Heart left ventricle (tissue), 16 donors: Measurements from ENCODE around the gene RFX3. TPM values are rescaled to one million over a fixed set of nuclear protein-coding genes. Genes with fewer than 3 reads are reported as not detected.

Source experiments
- ATAC-seq, 4 donors: fragments of 200-7000 bp; cut with Tn5 transposase; one replicate each; pipeline ENCODE4 v1.9.1; 2020 to 2022; ENCODE audit warnings: moderate library complexity in 4 of 4, mild to moderate bottlenecking in 3 of 4, moderate number of reproducible peaks in 1 of 4
- DNase-seq, 5 donors: peaks; one replicate each; pipeline ENCODE4 v3.0.0-alpha.2; 2020
- H3K27ac ChIP-seq, 12 donors: fragments of 200-600 bp; sonication (generic) in 4 of 12; one replicate each; pipeline versions ENCODE4 v1.5.0 to v1.8.0; 2016 to 2022; ENCODE audit warnings: mild to moderate bottlenecking in 2 of 12
- H3K27me3 ChIP-seq, 9 donors: fragments of 200-600 bp; sonication (generic) in 2 of 9; one replicate each; pipeline versions ENCODE4 v1.5.1 to v1.8.0; 2016 to 2022; ENCODE audit warnings: mild to moderate bottlenecking in 3 of 9
- H3K36me3 ChIP-seq, 9 donors: fragments of 200-600 bp; sonication (generic) in 2 of 9; one replicate each; pipeline versions ENCODE4 v1.5.0 to v1.8.0; 2018 to 2022; ENCODE audit warnings: mild to moderate bottlenecking in 2 of 9
- H3K4me1 ChIP-seq, 12 donors: fragments of 200-600 bp; sonication (generic) in 4 of 12; one replicate each; pipeline versions ENCODE4 v1.5.0 to v1.8.0; 2016 to 2022; ENCODE audit warnings: mild to moderate bottlenecking in 3 of 12
- H3K4me3 ChIP-seq, 12 donors: fragments of 200-600 bp; sonication (generic) in 4 of 12; one replicate each; pipeline versions ENCODE4 v1.5.0 to v1.8.0; 2017 to 2022; ENCODE audit warnings: mild to moderate bottlenecking in 9 of 12, moderate library complexity in 4 of 12
- H3K9me3 ChIP-seq, 12 donors: fragments of 200-600 bp; sonication (generic) in 4 of 12; one replicate each; pipeline versions ENCODE4 v1.5.0 to v1.8.0; 2016 to 2022; ENCODE audit warnings: mild to moderate bottlenecking in 1 of 12
- POLR2A ChIP-seq, 2 donors: fragments of 450-650 bp; IDR thresholded peaks; one replicate each; pipeline ENCODE4 v1.6.1; 2017; ENCODE audit warnings: antibody characterized with exemption in 2 of 2, mild to moderate bottlenecking in 2 of 2, moderate library complexity in 2 of 2
- WGBS, 4 donors: extraction: QIAGEN DNeasy Blood & Tissue Kit in 2 of 4; methylation state at CpG; one replicate each; pipeline versions ENCODE4 v1.1.5 to v1.1.7; 2013 to 2018; 5-methylcytosine and 5-hydroxymethylcytosine counted together
- intact Hi-C, 10 donors: fragments of 100-400 bp; cut with DNase I; formaldehyde crosslinking; loops; one replicate each; pipeline versions ENCODE4 v1.11.1 to v1.14.2; 2022
- polyA plus RNA-seq, 2 donors: library from polyadenylated mRNA; stranded (reverse); fragments of 200-250 nt; gene quantifications; one replicate each; pipeline ENCODE4 v1.2.3, GENCODE V29; 2013
- total RNA-seq, 9 donors: library from RNA; depleted of rRNA in 2 of 9; stranded (reverse); fragments of >200 nt in 2 of 9; fragmentation: NEBNext Ultra II Directional in 3 of 9; extraction: Animal tissue kit (Norgen Biotek cat#: 25700) in 3 of 9; gene quantifications; one replicate each; pipeline versions ENCODE4 v1.1.0 to v1.2.4, GENCODE V29; 2016 to 2023
- TF ChIP-seq, protein P1 (sequence below), 12 donors: fragments of 200-600 bp; sonication (generic) in 4 of 12; IDR thresholded peaks; one replicate each; pipeline versions ENCODE4 v1.5.0 to v1.8.0; 2018 to 2022; ENCODE audit warnings: antibody characterized with exemption in 12 of 12, mild to moderate bottlenecking in 5 of 12
- donor health status: ischemic (EF 13 %, LVEDD 7.1; RV severe dilation, severe dysfunction).
- donor health status: healthy with polysubstance abuse.
- donor health status: DM: no; HTN: yes; CAD: no.
- donor health status: DM: no; HTN: no; CAD: no.
- donor health status: ischemic (EF 25% LVEDD 6.9; RV normal size, moderate dysfunction).
- donor health status: ischemic (EF 25% LVEDD 5.7; RV mildly dilated, moderate dysfunction).
- donor health status: healthy.
- donor health status: DM: yes; HTN: yes; CAD: no.
- donor health status: ischemic (EF 35%, LVEDD 5.7; RV mildly dilated, moderate dysfunction).
- donor health status: nonischemic (EF 11% LVEDD 7.7; RV severe dilation, severe dysfunction).
- donor health status: DM: yes; HTN: yes; CAD: no.
- donor health status: PGD.
- donor health status: ischemic (EF 29% LVEDD 5.4; RV normal size, mild dysfunction).
- donor health status: nonischemic (EF 23%, LVEDD 6.1; RV moderate dilation, normal function).

Gene RFX3
- total and polyA plus RNA-seq, 11 donors: 0.80 to 8.3 (median 2.9) TPM

DNA sequence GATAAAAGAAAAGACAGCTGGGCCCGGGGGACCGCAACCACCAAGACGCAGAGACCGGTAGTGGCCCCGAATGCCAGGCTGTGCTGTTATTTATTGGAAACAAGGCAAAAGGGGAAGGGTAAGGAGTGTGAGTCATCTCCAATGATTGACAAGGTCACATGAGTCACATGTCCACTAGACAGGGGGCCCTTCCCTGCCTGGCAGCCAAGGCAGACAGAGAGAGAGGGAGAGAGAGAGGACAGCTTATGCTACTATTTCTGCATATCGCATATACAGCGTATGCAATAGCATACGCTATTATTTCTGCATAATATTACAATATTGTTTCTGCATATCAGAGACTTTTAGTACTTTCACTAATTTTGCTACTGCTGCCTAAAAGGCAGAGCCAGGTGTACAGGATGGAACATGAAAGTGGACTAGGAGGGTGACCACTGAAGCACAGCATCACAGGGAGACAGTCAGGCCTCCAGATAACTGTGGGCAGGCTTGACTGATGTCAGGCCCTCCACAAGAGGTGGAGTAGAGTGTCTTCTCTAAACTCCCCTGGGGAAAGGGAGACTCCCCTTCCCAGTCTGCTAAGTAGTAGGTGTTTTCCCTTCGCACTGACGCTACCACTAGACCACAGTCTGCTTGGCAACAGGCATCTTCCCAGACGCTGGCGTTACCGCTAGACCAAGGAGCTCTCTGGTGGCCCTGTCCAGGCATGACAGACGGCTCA is 50.3 kb downstream of the RFX3 start:
- intact Hi-C loops: loop anchor here in 3 of 10 donors (5.0 to 10.0 kb wide), 3 partner anchors 49 to 879 kb away; partner anchors contain the start of gene RFX3 (in 2 of the 3)
- H3K27ac ChIP-seq: no peak overlapping the region
- no peak overlapping the region for H3K4me3 ChIP-seq
- H3K9me3 ChIP-seq: peaks cover 0 to 18% (median 10%) of the 10 kb centered on the region in 12 donors
- WGBS, 4 donors: 93 to 96% (median 95%) methylated on average over 14 of the region's 14 CpGs
- H3K36me3 ChIP-seq: no peaks in the 10 kb centered on the region
- TF ChIP-seq, protein P1, sequence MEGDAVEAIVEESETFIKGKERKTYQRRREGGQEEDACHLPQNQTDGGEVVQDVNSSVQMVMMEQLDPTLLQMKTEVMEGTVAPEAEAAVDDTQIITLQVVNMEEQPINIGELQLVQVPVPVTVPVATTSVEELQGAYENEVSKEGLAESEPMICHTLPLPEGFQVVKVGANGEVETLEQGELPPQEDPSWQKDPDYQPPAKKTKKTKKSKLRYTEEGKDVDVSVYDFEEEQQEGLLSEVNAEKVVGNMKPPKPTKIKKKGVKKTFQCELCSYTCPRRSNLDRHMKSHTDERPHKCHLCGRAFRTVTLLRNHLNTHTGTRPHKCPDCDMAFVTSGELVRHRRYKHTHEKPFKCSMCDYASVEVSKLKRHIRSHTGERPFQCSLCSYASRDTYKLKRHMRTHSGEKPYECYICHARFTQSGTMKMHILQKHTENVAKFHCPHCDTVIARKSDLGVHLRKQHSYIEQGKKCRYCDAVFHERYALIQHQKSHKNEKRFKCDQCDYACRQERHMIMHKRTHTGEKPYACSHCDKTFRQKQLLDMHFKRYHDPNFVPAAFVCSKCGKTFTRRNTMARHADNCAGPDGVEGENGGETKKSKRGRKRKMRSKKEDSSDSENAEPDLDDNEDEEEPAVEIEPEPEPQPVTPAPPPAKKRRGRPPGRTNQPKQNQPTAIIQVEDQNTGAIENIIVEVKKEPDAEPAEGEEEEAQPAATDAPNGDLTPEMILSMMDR (IDR thresholded peaks at IDR 0.05): no peak
- no peak for TF ChIP-seq POLR2A (IDR thresholded peaks at IDR 0.05)
- H3K27me3 ChIP-seq: no peaks in the 10 kb centered on the region
- DNase-seq (no peak), ATAC-seq (no peak)
- peaks cover 0 to 39% (median 7%) of the 10 kb centered on the region in 12 donors for H3K4me1 ChIP-seq

DNA sequence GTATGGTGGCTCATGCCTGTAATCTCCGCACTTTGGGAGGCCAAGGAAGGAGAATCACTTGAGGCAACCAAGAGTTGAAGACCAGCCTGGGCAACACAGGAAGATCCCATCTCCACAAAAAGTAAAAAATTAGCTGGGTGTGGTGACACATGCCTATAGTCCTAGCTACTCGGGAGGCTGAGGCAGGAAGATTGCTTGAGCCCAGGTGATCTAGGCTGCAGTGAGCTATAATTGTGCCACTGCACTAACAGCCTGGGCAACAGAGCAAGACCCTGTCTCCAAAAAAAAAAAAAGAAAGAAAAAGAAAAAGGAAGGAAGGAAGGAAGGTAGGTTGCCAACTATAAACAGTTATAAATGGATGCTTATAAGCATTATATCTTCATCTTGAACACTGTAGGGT is 51.0 kb downstream of the RFX3 start:
- no peak for TF ChIP-seq POLR2A (IDR thresholded peaks at IDR 0.05)
- TF ChIP-seq, protein P1 (IDR thresholded peaks at IDR 0.05): no peak
- Histone ChIP-seq H3K27me3 (no peaks in the 10 kb centered on the region), H3K36me3 (no peaks in the 10 kb centered on the region), H3K9me3 (peaks cover 0 to 18% (median 10%) of the 10 kb centered on the region in 12 donors), H3K27ac (no peak overlapping the region), H3K4me3 (no peak overlapping the region), H3K4me1 (peaks cover 0 to 37% (median 7%) of the 10 kb centered on the region in 12 donors)
- intact Hi-C loops: loop anchor here in 5 of 10 donors (5.0 to 10.0 kb wide), 4 partner anchors 42 to 880 kb away; partner anchors contain the start of gene RFX3 (in 4 of the 5)
- 94 to 95% (median 94%) methylated on average over 2 of the region's 2 CpGs for WGBS, 4 donors
- ATAC-seq (no peak), DNase-seq (no peak)

DNA sequence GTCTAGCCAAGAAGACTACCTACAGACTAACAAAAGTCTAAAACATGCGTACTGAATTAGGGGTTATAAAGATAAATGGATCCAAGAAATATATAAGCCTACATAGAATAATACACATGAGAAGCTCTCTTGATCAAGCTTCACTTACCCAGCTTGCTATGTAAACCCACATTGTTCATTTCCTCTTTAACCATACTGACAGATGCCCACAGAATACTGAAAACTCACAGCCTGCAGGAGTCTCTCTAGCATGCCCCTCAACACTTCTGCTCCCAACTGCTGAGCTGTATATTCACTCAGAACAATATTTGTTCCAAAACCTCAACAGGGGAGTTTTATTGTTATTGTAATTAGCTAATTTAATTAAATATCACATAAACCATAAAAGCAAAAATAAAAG is 52.4 kb downstream of the RFX3 start:
- H3K9me3 ChIP-seq: peaks cover 0 to 15% (median 10%) of the 10 kb centered on the region in 12 donors
- H3K4me3 ChIP-seq: no peak overlapping the region
- DNase-seq (no peak), ATAC-seq (no peak)
- no peaks in the 10 kb centered on the region for H3K27me3 ChIP-seq
- no peak overlapping the region for H3K27ac ChIP-seq
- no peaks in the 10 kb centered on the region for H3K36me3 ChIP-seq
- TF ChIP-seq POLR2A (IDR thresholded peaks at IDR 0.05): no peak
- TF ChIP-seq, protein P1 (IDR thresholded peaks at IDR 0.05): no peak
- intact Hi-C loops: loop anchor here in 4 of 10 donors (5.0 to 10.0 kb wide), 4 partner anchors 44 to 881 kb away; partner anchors contain the start of gene RFX3 (in 3 of the 4)
- WGBS, 4 donors: 90 to 100% (median 99%) methylated on average over 1 of the region's 1 CpG
- peaks cover 0 to 26% (median 7%) of the 10 kb centered on the region in 12 donors for H3K4me1 ChIP-seq

DNA sequence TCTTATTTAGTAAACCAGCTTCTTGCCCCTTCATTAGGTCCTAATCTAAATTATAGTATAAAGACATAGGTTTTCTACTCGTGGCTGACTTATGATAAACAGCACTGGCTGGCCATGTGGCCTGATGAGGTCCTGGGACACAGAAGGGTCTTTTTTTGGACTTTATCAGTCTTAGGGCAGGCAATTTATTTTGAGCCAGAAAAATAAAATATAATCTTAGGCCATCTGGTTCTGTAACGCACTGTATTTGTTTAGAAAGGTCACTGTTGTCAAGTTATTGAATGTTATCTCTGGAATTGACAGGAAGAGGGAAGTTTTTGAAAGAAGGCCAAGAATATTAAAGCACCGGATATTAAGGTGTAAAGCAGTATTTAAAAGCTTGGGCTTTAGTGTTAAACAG is 53.9 kb downstream of the RFX3 start:
- H3K27me3 ChIP-seq: no peaks in the 10 kb centered on the region
- no peak overlapping the region for H3K4me3 ChIP-seq
- intact Hi-C loops: loop anchor here in 4 of 10 donors (5.0 to 10.0 kb wide), 4 partner anchors 45 to 883 kb away; partner anchors contain the start of gene RFX3 (in 3 of the 4)
- H3K9me3 ChIP-seq: no peaks in the 10 kb centered on the region
- H3K4me1 ChIP-seq: peaks cover 0 to 39% (median 7%) of the 10 kb centered on the region in 12 donors
- peak in 2 of 4 donors; percentile 23 to 68 for ATAC-seq
- peak overlapping the region in 2 of 12 donors; percentile 16 to 48 for H3K27ac ChIP-seq
- TF ChIP-seq, protein P1 (IDR thresholded peaks at IDR 0.05): no peak
- no peak for TF ChIP-seq POLR2A (IDR thresholded peaks at IDR 0.05)
- no peaks in the 10 kb centered on the region for H3K36me3 ChIP-seq
- DNase-seq: no peak
- WGBS, 4 donors: 6 to 22% (median 10%) methylated on average over 3 of the region's 3 CpGs
